Effector memory CD8-positive, alpha-beta T cell (primary cell): Measurements from ENCODE around the gene CFAP251.

Experiments used
- ATAC-seq: fragments of 150-1000 bp; cut with Tn5 transposase; replicated peaks from 2 replicates; pipeline ENCODE4 v1.10.0; 2021; ENCODE audit warnings: mild to moderate bottlenecking, moderate library complexity
- DNase-seq, 3 experiments: peaks; one replicate each; pipeline ENCODE4 v3.0.0; 2021
- H3K27ac Mint-ChIP-seq, 2 donors: one replicate each; pipeline ENCODE4 v1.8.0; 2022; ENCODE audit warnings: mild to moderate bottlenecking in 2 of 2, mixed read lengths in 2 of 2, moderate library complexity in 2 of 2
- H3K27me3 Mint-ChIP-seq, 2 donors: one replicate each; pipeline ENCODE4 v1.8.0; 2022; ENCODE audit warnings: mixed read lengths in 2 of 2
- H3K36me3 Mint-ChIP-seq: one replicate; pipeline ENCODE4 v1.8.0; 2022; ENCODE audit warnings: mild to moderate bottlenecking, moderate library complexity, mixed read lengths; ENCODE audit not compliant: insufficient read depth
- H3K4me1 Mint-ChIP-seq, 2 donors: one replicate each; pipeline ENCODE4 v1.8.0; 2022; ENCODE audit warnings: low read depth in 2 of 2, mixed read lengths in 2 of 2
- H3K4me3 Mint-ChIP-seq, 2 donors: one replicate each; pipeline ENCODE4 v1.8.0; 2022; ENCODE audit warnings: mild to moderate bottlenecking in 2 of 2, mixed read lengths in 2 of 2, moderate library complexity in 2 of 2
- H3K9me3 Mint-ChIP-seq, 2 donors: one replicate each; pipeline ENCODE4 v1.8.0; 2022; ENCODE audit warnings: mixed read lengths in 2 of 2

CFAP251 gene

GRCh38 chr12:122050706-122051105 lies 132.3 kb downstream of the CFAP251 start:
- DNase-seq (no peak), ATAC-seq (no peak)
- Mint-ChIP-seq H3K27me3 (no peaks in the 10 kb centered on the region), H3K4me3 (no peak overlapping the region), H3K27ac (no peak overlapping the region), H3K4me1 (peaks cover 0 to 7% of the 10 kb centered on the region in 2 donors), H3K36me3 (peaks cover 3% of the 10 kb centered on the region), H3K9me3 (no peaks in the 10 kb centered on the region)

- H3K4me1 Mint-ChIP-seq, result peaks cover 0 to 7% of the 10 kb centered on the region in 2 donors
- peaks cover 3% of the 10 kb centered on the region for H3K36me3 Mint-ChIP-seq
- ATAC-seq (no peak), DNase-seq (no peak)
- no peak overlapping the region for H3K27ac Mint-ChIP-seq
- H3K4me3 Mint-ChIP-seq, result no peak overlapping the region
- H3K27me3 Mint-ChIP-seq, result no peaks in the 10 kb centered on the region
- no peaks in the 10 kb centered on the region for H3K9me3 Mint-ChIP-seq
Measured at GRCh38 chr12:122051231-122051876, 133.0 kb downstream of the CFAP251 start.

- Mint-ChIP-seq H3K9me3 (no peaks in the 10 kb centered on the region), H3K27me3 (no peaks in the 10 kb centered on the region), H3K4me3 (no peak overlapping the region), H3K36me3 (no peaks in the 10 kb centered on the region), H3K4me1 (peaks cover 0 to 7% of the 10 kb centered on the region in 2 donors), H3K27ac (no peak overlapping the region)
- DNase-seq (no peak), ATAC-seq (no peak)
Measured at GRCh38 chr12:122052285-122052684, 133.9 kb downstream of the CFAP251 start.
